HG03558 (cell line): ENCODE results near the gene ZDHHC20.
"Not testable (repeated sequence)": the region's sequence is repeated elsewhere in the genome, so short reads cannot be mapped to it uniquely, and the experiment has no call there.

ENCODE experiments used
- ATAC-seq: cut with Tn5 transposase; IDR thresholded peaks from one replicate; pipeline ENCODE4 v1.9.1; 2021; ENCODE audit warnings: moderate number of reproducible peaks; ENCODE audit not compliant: unreplicated experiment; ENCODE audit errors: extremely low read depth

ZDHHC20 gene

DNA sequence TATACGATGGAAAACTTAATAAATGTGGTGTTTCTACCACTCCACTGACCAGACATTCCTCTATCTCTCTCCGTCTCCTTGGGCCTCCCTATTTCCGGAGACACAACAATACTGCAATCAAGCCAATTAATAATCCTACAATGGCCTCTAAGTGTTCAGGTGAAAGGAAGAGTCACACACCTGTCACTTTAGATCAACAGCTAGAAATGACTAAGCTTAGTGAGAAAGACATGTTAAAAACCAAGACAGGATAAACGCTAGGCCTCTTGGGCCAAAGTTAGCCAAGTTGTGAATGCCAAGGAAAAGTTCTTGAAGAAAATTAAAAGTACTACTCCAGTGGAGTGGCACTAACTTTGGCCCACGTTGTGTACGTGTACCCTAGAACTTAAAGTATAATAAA lies 22.5 kb downstream of the ZDHHC20 start:
- ATAC-seq = no peak

DNA sequence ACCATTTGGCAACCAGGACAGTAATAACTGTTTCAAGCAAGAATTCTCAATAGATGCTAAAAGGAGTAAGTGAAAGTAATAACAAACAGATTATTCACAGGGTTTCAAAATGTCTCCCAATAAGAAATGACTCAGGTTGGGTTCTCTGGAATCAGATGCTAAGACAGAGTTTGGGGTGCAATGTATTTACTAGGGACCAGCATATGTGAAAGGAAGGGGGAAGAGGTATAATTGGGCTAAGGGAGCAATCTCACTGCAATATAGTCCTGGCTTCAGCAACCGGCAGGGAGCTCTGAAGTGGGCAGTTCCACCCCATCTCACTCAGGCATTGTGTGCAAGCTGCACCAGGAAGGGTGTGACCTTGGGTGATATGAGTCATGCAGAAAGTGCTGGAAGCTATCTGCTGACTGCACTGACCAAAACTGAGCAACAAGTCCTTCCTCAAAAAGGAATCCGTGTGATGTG lies 23.4 kb downstream of the ZDHHC20 start:
- ATAC-seq = peak; percentile 95

DNA sequence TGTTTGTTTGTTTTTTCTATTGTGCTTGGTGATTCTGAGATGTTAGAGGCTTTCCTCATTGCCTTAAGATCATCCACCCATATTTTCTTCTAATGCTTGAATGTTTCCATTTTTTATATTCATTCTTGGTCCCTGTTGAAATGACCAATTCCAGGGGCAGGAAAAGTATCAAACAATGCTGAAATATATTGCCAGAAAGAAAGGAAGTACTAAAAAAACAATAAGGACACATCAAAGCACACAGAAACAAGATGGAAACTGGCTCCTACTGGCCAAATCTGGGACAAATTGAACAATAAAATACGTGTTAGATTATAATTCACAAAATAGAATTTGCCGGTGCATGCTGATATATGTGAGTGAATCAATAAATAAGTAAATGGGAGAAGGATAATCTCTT lies 23.9 kb downstream of the ZDHHC20 start:
- ATAC-seq = no peak

DNA sequence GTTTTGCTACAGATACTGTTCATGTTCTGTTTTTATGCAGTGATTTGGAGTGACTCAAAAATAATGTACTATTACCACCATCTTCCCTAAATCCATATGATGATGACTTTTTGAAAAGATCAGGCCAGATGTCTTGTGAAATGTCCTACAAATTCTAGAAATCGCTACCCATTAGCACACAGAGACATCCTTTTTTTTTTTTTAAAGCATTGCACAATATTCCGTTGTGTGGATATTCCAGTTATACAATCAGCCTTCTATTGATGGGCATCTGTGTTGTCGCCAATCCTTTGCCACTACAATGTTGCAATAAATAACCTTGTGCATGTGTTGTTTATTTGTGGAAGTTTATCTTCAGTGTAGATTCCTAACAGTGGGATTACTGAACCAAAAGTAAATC lies 24.5 kb downstream of the ZDHHC20 start:
- no peak for ATAC-seq

DNA sequence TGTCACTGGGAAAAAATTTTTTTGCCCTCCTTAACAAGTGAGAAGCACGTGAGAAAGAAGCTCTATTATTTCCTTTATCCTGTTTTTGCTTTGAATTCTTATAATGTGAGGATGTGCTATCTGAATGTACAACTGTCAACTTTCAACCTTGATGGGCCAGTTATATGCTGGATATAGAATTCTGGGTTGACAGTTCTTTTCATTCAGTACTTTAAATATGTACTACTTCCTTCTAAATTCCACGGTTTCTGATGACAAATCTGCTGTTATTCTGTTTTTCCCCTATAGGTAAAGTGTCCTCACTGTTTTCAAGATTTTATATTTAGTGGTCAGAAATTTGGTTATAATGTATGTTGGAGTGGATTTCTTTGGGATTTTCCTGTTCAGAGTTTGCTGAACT lies 29.9 kb downstream of the ZDHHC20 start:
- ATAC-seq = no peak

DNA sequence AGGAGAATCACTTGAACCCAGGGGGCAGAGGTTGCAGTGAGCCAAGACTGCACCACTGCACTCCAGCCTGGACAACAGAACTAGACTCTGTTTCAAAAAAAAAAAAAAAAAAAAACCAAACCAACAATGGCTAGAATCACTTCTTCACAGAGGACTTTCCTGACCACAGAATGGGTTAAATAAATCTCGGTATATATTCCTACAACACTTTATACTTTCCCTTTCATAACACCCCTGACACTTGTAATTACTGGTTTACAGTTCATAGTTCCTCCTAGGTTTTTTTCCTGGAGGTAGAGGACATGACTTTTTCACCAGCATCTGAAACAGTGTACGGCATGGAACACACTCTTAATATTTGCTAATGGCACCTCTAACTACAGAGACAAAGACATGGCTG lies 31.4 kb downstream of the ZDHHC20 start:
- no peak for ATAC-seq

DNA sequence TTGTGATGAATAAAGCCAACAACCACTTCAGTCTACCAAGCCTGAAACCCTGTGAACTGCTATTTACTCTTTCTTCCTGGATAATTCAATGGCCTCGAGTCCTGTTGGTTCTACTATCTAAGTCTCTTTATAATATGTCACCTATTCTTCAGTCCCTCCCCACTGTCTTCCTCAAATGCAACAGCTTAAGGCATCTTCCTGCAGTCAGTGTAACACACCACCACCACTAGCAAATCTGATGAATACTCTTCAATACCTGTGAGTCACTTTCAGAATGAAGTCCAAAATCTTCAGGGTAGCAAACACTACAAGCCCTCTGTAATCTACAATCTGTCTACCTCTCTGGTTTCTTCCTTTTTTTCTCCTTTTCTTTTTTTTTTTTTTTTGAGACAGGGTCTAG lies 32.9 kb downstream of the ZDHHC20 start:
- no peak for ATAC-seq

DNA sequence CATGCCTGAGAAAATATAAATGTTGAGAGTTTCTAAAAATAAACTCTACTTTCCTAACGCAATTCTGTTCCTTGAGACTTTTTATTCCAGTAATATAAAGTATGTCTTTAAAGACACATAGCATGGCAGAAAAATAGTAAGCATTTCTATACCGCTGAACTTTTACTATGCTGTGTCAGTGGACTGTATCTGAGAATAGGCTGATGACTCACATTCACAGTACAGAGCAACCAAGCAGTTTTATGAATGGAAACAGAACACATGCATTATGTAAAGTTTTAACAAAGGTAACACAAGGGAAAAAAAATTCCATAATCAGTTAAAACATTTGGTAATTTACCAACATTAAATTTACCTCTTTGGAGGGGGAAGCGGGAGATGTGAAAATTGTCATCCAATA lies 38.4 kb downstream of the ZDHHC20 start:
- ATAC-seq = no peak

DNA sequence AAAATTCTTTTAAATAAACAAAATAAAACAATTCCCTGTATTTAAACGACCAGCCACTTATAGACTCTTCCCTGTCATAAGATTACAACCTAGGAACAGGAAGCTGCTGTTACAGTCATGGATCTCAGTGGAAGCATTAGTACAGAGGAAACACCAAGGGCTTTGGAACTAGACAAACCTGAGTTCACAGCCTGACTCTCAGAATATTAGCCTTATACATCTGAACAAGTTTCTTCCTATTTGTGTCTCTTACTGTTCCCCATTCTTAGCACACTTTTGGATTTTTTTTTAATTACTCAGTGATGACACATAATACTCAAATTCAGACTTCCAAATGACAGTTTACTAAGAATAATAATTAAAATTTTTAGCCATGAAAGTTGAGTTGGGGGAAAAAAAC lies 46.1 kb downstream of the ZDHHC20 start:
- no peak for ATAC-seq

DNA sequence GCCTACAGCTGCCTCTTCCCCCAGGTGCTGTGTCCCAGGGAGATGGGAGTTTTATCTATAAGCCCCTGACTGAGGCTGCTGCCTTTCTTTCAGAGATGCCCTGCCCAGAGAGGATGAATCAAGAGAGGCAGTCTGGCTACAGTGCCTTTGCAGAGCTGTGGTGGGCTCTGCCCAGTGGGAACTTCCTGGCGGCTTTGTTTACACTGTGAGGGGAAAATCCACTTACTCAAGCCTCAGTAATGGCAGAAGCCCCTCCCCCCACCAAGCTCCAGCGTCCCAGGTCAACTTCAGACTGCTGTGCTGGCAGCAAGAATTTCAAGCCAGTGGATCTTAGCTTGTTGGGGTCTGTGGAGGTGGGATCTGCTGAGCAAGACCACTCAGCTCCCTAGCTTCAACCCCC lies 48.6 kb downstream of the ZDHHC20 start:
- not testable (repeated sequence) for ATAC-seq

DNA sequence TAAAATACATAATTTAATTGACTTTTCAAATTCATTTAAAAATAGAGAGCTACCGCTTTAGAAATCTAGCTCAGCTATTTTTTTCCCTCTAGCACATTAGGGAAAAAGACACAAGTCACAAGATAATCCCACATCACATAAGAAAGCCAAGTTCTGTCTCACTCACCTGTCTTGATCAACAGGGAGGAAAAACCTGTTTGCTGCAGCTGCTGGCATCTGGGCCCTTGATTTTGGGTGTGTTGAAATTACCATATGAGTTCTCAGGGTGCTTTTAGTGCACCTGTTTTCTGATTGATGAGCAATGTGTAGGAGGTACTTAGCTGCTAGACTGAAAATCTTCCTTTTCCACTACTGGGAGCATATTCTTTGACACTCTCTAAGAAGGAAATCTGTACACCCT lies 53.8 kb downstream of the ZDHHC20 start:
- ATAC-seq = no peak

DNA sequence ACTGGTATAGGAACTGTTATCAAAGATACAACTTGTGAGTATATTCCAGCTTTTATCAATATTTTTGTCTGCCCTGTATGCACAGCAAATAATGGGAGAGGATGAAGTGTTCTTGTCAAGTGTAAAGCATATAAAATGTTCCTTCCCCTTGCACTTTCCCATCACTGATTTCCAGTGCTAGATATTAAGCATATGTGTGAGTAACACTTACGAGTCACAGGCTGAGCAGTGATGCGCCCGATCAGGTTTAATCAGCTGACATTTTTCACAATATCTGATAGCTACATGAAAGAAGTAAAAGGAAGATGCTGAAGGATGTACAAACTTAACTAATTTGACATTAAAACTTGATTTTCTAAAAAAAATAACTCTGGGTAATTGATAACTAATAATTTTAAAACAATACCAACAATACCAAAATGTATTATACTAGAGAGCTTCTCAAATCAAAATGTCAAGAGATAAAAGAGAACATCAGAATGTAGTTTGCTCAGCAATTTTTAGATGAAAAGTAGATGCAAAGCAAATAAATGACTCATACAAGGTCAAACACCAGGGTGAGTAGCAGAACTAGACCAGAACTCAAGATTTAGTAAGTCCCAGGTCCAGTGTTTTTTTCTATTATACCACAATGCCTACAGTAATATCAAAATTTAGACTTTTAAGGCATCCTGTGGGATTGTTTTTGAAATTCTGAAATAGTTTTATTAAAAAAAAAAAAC lies 56.4 kb downstream of the ZDHHC20 start:
- no peak for ATAC-seq

DNA sequence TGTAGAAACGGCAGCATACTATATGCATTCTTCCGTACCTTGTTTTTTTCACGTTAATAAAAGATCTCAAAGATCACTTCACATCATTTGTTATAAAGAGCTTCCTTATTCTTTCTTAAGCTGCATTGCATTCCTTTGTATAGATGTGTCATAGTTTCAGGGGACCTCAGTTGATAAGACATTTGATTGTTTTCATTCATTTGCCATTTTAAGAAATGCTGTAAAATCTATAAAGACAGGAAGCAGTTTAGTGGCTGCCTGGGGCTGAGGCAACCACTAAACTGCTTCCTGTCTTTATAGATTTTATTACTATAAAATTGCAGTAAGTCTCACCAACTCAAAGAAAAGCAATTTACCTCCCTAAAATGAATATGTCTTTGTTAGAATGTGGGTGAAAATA lies 59.4 kb downstream of the ZDHHC20 start:
- no peak for ATAC-seq

DNA sequence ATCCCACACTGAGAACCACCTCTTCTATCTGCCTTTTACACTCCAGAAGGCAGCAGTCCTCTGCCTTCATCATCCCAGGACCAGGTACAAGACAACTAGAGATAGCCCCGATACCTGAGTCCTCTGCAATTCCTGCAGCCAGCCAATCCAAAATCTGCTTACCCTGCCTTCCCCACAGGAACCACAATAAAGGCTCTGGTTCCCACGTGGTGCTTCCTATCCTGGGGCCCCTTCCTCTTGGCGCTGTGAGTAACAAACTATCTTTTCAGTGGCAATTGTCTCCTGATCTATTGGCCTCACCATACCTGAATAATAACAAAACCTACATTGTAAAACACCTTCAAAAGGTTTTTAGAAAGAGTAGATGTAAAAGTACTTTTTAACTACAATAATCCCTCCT lies 63.1 kb downstream of the ZDHHC20 start:
- no peak for ATAC-seq

DNA sequence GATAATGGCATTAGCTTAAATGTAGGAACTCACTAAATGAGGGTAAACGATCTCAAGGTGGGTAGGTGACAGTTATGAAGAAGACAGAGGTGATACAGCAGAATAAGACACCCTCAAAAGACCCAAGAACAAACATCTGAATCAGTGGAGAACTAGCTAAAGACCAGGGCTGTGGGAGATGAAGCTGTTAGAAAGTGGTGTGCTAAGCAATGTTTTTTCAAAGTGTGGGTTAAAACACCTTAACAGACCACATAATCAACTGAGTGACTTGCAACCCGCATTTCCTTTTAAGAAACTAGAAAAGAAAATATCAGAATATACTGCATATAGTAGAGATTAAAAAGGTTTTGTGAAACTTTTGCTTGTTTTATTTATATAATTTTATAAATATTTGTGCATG lies 70.0 kb downstream of the ZDHHC20 start:
- no peak for ATAC-seq

DNA sequence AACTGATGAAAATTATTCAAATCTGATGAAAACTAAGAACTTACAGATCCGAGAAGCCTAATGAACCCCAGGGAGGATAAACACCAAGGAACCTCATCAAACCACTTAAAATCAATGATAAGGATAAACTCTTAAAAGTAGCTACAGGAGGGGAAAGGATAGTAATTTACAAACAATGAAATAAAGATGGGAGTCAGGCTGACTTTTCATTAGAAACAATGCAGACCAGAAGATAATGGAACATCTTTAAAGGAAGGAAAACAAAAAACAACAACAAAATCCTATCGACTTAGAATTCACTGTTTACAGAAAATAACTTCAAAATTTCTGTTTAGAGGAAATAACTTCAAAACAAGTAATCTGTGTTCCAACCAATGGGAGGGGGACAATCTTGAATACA lies 73.4 kb downstream of the ZDHHC20 start:
- ATAC-seq = no peak

DNA sequence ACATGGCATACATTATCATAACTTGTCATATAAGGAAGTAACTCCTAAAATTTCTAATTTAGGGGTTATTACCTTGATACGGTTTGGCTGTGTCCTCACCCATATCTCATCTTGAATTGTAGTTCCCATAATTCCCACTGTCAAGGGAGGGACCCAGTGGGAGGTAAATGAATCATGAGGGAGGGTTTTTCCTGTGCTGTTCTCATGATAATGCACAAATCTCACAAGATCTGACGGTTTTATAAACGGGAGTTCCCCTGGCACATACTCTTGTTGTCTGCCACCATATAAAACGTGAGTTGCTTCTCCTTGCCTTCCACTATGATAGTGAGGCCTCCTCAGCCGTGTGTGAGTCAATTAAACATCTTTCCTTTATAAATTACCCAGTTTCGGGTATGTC lies 76.0 kb downstream of the ZDHHC20 start:
- no peak for ATAC-seq

DNA sequence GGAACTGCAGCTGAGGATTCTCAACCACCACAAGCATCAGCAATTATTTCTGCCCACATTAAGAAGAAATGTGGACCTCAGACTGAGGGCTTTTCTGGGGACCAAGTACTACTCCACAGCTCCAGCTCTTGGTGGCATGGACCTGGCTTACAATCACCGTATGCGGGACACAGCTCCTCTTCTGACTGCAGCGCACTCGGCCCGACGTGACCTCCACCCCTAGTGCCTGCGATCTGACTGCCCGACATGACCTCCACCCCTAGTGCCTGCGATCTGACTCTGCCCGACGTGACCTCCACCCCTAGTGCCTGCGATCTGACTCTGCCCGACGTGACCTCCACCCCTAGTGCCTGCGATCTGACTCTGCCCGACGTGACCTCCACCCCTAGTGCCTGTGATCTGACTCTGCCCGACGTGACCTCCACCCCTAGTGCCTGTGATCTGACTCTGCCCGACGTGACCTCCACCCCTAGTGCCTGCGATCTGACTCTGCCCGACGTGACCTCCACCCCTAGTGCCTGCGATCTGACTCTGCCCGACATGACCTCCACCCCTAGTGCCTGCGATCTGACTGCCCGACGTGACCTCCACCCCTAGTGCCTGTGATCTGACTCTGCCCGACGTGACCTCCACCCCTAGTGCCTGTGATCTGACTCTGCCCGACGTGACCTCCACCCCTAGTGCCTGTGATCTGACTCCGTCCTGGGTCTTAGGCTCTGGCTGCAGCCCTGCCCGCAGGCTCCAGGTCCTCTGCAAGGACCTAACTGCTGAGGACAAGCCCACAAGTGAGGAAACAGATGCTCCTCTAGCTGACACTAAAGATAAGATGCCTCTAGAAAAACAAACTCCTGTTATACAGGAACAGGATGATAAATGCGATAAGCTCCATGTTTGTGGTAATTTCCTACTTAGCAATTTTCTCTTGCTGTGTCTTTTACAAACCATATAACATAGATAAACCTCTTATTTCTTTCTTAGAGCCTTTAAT lies 81.8 kb downstream of the ZDHHC20 start:
- ATAC-seq = not testable (repeated sequence)

DNA sequence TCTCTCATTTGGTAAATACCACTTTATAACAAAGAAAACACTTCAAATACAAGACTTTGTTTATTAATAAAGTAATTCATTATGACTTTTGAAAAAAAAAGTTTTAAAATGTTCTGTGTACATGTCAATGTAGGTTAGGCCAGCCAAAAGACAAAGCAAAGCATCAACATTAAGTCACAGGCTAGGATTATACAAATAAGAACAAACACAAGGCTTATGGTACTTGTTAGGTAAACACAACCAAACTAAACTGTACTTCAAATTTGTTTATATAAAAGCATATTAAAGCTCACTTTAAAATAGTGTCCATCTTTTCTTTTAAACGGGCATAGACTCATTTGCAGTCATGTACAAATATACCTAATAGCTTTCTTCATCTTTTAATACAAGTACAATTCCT lies 86.6 kb downstream of the ZDHHC20 start:
- ATAC-seq = no peak

DNA sequence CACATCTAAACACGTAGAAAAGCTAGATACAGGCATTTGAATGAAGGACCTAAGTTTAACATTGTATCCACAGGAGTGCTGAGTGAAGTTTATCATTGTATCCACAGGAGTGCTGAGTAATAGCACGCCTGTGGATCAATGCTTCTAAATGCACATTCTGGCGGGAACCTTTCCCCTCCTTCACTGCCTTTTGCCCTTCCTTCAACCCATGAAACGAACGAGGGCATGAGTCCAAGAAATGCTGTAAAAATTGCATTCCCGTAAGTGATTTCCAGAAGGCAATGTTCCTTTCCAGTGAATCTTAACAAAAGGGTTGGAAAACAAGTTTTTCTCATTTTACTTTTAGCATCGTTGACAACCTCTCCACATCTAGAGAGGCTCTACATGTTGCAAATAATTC lies 88.1 kb downstream of the ZDHHC20 start:
- ATAC-seq = no peak

DNA sequence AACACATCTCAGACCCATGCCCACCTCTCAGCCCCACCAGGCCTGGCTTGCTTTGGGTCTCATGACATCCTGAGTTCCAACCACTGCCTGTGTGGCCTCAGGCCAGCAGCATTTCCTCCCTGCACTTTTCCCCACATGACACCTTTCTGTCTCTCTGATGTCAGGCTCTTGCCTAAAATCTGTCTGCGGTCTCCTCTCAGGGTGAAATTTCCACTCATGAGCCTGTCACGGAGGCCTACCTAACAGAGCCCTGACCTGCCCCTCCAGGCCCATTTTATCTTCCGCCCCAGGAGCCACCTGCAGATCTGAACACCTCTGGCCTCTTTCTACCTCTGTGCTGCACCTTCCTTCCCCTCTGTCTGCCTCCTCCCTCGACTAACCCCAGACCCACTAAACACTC lies 93.5 kb downstream of the ZDHHC20 start:
- ATAC-seq = no peak
